ENCODE data around the gene OR52A1. TPM values are rescaled to one million over a fixed set of nuclear protein-coding genes. Genes with fewer than 3 reads are reported as not detected.
"Not testable (repeated sequence)": the region's sequence is repeated elsewhere in the genome, so short reads cannot be mapped to it uniquely, and the experiment has no call there.

The OR52A1 gene
- total RNA-seq, 1 experiment from 2014 or later, result not detected

DNA sequence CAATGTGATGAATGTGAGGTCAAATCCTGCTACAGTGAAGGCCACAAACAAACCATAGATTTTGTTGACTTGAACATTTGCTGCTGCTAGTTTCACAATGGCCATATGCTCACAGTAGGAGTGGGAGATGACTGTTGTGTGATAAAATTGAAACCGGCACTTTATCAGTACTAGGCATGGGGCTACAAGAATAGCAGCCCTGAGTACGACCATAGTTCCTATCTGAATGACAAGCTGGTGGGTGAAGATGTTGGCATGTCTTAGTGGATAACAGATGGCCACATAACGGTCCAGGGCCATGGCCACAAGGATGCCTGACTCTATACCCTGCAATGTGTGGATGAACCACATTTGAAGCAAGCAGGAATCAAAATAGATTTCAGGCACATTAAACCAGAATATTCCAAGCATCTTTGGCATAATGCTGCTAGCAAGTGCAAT lies 2.8 kb downstream of the OR52A1 start:
- intact Hi-C loops (cut with micrococcal nuclease; ENCODE audit: unreplicated experiment), result no loop called here
- no peaks in the 10 kb centered on the region for H3K27me3 Mint-ChIP-seq (ENCODE audit: insufficient read depth, unreplicated experiment)
- no peak for DNase-seq
- TF ChIP-seq, protein P1, sequence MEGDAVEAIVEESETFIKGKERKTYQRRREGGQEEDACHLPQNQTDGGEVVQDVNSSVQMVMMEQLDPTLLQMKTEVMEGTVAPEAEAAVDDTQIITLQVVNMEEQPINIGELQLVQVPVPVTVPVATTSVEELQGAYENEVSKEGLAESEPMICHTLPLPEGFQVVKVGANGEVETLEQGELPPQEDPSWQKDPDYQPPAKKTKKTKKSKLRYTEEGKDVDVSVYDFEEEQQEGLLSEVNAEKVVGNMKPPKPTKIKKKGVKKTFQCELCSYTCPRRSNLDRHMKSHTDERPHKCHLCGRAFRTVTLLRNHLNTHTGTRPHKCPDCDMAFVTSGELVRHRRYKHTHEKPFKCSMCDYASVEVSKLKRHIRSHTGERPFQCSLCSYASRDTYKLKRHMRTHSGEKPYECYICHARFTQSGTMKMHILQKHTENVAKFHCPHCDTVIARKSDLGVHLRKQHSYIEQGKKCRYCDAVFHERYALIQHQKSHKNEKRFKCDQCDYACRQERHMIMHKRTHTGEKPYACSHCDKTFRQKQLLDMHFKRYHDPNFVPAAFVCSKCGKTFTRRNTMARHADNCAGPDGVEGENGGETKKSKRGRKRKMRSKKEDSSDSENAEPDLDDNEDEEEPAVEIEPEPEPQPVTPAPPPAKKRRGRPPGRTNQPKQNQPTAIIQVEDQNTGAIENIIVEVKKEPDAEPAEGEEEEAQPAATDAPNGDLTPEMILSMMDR (IDR thresholded peaks at IDR 0.05; ENCODE audit: insufficient read depth in 1 of 2, low read depth in 1 of 2, low read length in 1 of 2, severe bottlenecking in 1 of 2, unreplicated experiment in 1 of 2), result no peak
- no TSS peak for BruUV-seq (replicated peaks)
- no peak overlapping the region for H3K4me3 ChIP-seq (ENCODE audit: low read depth, low read length)
- H3K27me3 ChIP-seq (replicated peaks; ENCODE audit: control insufficient read depth, insufficient read depth, low read length), result no peaks in the 10 kb centered on the region
- no peaks in the 10 kb centered on the region for H3K4me1 ChIP-seq
- no peaks in the 10 kb centered on the region for H3K9me3 Mint-ChIP-seq (ENCODE audit: unreplicated experiment)
- no peak overlapping the region for H3K4me3 Mint-ChIP-seq (ENCODE audit: unreplicated experiment)
- no peaks in the 10 kb centered on the region for H3K36me3 ChIP-seq (ENCODE audit: control insufficient read depth, insufficient read depth, low read length)
- no peaks in the 10 kb centered on the region for H3K36me3 Mint-ChIP-seq (ENCODE audit: insufficient read depth, unreplicated experiment)
- H3K4me1 Mint-ChIP-seq (ENCODE audit: low read depth, unreplicated experiment), result no peaks in the 10 kb centered on the region
- no peak overlapping the region for H3K27ac Mint-ChIP-seq (ENCODE audit: unreplicated experiment)
- ChIA-PET POLR2A (no interaction called here), CTCF (no interaction called here)
- no peaks in the 10 kb centered on the region for H3K9me3 ChIP-seq

DNA sequence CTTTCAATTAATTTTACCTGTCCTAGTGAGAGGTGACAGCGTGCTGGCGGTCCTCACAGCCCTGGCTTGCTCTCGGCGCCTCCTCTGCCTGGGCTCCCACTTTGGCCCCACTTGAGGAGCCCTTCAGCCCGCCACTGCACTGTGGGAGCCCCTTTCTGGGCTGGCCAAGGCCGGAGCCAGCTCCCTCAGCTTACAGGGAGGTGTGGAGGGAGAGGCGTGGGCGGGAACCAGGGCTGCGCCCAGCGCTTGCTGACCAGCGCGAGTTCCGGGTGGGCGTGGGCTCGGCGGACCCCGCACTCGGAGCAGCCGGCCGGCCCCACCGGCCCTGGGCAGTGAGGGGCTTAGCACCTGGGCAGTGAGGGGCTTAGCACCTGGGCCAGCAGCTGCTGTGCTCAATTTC lies 10.4 kb downstream of the OR52A1 start:
- H3K36me3 ChIP-seq (ENCODE audit: control insufficient read depth, insufficient read depth, low read length); intact Hi-C loops (cut with micrococcal nuclease; ENCODE audit: unreplicated experiment); H3K27me3 Mint-ChIP-seq (ENCODE audit: insufficient read depth, unreplicated experiment); H3K4me3 Mint-ChIP-seq (ENCODE audit: unreplicated experiment); DNase-seq; CTCF ChIA-PET; H3K27ac Mint-ChIP-seq (ENCODE audit: unreplicated experiment); H3K36me3 Mint-ChIP-seq (ENCODE audit: insufficient read depth, unreplicated experiment); BruUV-seq (replicated peaks); H3K4me1 ChIP-seq; H3K9me3 ChIP-seq; POLR2A ChIA-PET; H3K4me3 ChIP-seq (ENCODE audit: low read depth, low read length); H3K27me3 ChIP-seq (replicated peaks; ENCODE audit: control insufficient read depth, insufficient read depth, low read length); H3K9me3 Mint-ChIP-seq (ENCODE audit: unreplicated experiment); H3K4me1 Mint-ChIP-seq (ENCODE audit: low read depth, unreplicated experiment): not testable (repeated sequence)

DNA sequence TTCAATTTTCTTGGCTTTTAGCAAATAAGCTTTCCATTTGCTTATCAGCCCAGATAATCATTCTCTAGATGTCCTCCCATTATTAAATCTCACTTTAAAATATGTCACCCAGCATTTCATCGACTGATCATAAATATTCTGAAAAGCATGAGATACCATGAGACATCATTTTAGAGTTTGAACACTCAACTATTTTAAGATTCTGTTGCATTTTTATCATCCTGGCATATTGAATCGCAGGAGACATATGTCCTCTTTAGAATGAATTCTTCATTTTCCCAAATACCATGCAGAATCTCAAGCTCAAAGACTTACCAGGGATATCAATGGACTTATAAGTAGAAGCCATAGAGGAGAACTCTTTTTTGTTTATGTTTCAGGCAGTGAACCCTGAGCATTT lies 16.6 kb downstream of the OR52A1 start, which contains the start of gene OR52A5:
OR52A5 (minus strand) TSS at position 361 of the 400 bp plus-strand sequence. CDS start 5,714 bp downstream, outside the sequence.
- BruUV-seq (replicated peaks), result no TSS peak
- Mint-ChIP-seq H3K9me3 (ENCODE audit: unreplicated experiment) (no peaks in the 10 kb centered on the region), H3K4me1 (ENCODE audit: low read depth, unreplicated experiment) (no peaks in the 10 kb centered on the region), H3K4me3 (ENCODE audit: unreplicated experiment) (no peak within 1 kb of the TSS), H3K36me3 (ENCODE audit: insufficient read depth, unreplicated experiment) (no peaks in the 10 kb centered on the region), H3K27me3 (ENCODE audit: insufficient read depth, unreplicated experiment) (peaks cover 10% of the 10 kb centered on the region), H3K27ac (ENCODE audit: unreplicated experiment) (no peak within 1 kb of the TSS)
- intact Hi-C loops (cut with micrococcal nuclease; ENCODE audit: unreplicated experiment), result no loop called here
- TF ChIP-seq, protein P1 (IDR thresholded peaks at IDR 0.05; ENCODE audit: insufficient read depth in 1 of 2, low read depth in 1 of 2, low read length in 1 of 2, severe bottlenecking in 1 of 2, unreplicated experiment in 1 of 2), result no peak
- no peak for DNase-seq
- Histone ChIP-seq H3K27me3 (replicated peaks; ENCODE audit: control insufficient read depth, insufficient read depth, low read length) (no peaks in the 10 kb centered on the region), H3K4me1 (no peaks in the 10 kb centered on the region), H3K36me3 (ENCODE audit: control insufficient read depth, insufficient read depth, low read length) (no peaks in the 10 kb centered on the region), H3K4me3 (ENCODE audit: low read depth, low read length) (no peak within 1 kb of the TSS), H3K9me3 (no peaks in the 10 kb centered on the region)
- POLR2A ChIA-PET, result no interaction called here
- CTCF ChIA-PET, result no interaction called here

DNA sequence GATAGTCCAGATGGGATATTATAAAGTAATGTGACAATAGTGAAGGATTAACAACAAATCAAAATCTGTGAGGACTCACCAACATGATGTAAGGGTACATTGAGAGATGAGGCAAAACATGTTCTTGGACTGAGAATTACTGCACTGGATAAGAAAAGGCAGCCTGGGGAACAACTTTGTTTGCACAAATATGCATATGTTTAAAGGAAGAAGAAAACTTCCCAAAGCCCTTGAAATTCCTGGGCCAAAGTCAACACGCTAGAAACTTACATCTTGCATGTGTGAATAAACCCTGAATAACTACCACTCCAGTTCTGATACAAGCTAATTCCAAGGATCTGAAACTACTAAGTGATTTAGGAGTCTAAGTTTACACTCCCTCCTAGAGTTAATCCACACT lies 17.5 kb downstream of the OR52A1 start:
- peaks cover 10% of the 10 kb centered on the region for H3K27me3 Mint-ChIP-seq (ENCODE audit: insufficient read depth, unreplicated experiment)
- Histone ChIP-seq H3K27me3 (replicated peaks; ENCODE audit: control insufficient read depth, insufficient read depth, low read length) (no peaks in the 10 kb centered on the region), H3K4me1 (no peaks in the 10 kb centered on the region), H3K36me3 (ENCODE audit: control insufficient read depth, insufficient read depth, low read length) (no peaks in the 10 kb centered on the region), H3K9me3 (no peaks in the 10 kb centered on the region), H3K4me3 (ENCODE audit: low read depth, low read length) (no peak overlapping the region)
- no peaks in the 10 kb centered on the region for H3K9me3 Mint-ChIP-seq (ENCODE audit: unreplicated experiment)
- no peaks in the 10 kb centered on the region for H3K36me3 Mint-ChIP-seq (ENCODE audit: insufficient read depth, unreplicated experiment)
- H3K4me3 Mint-ChIP-seq (ENCODE audit: unreplicated experiment), result no peak overlapping the region
- intact Hi-C loops (cut with micrococcal nuclease; ENCODE audit: unreplicated experiment), result no loop called here
- H3K4me1 Mint-ChIP-seq (ENCODE audit: low read depth, unreplicated experiment), result no peaks in the 10 kb centered on the region
- BruUV-seq (replicated peaks), result no TSS peak
- TF ChIP-seq, protein P1 (IDR thresholded peaks at IDR 0.05; ENCODE audit: insufficient read depth in 1 of 2, low read depth in 1 of 2, low read length in 1 of 2, severe bottlenecking in 1 of 2, unreplicated experiment in 1 of 2), result no peak
- ChIA-PET POLR2A (no interaction called here), CTCF (no interaction called here)
- no peak for DNase-seq
- no peak overlapping the region for H3K27ac Mint-ChIP-seq (ENCODE audit: unreplicated experiment)
